ENCODE measurements around the gene NOP14. TPM values are rescaled to one million over a fixed set of nuclear protein-coding genes. Genes with fewer than 3 reads are reported as not detected.
A peak's percentile ranks its signal among the peaks of the same experiment; 100 is the strongest.

The NOP14 gene
- total and polyA plus RNA-seq, 4 donors, result 13.3 to 25.4 (median 19.7) TPM

DNA sequence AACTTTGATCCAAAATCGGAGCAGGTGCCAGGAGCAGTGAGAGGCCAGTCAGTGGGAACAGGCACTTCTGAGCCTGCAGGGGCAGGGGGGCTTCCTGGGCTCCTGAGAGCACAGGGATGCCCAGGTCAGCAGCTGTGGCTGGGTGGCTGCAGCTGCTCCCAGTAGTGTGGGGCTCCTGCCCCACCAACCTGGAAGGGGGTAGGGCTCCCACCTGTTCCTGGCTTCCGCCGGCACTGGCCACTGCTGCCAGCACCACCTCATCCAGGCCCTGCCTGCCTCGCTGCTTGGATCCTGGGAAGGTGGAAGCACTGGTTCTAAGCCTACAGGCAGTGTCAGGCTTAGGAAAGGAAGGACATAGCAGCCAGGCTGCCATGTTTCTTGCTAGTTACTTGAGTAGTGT lies 18.8 kb upstream of the NOP14 start:
- TF ChIP-seq CTCF (IDR thresholded peaks at IDR 0.05; ENCODE audit: control extremely low read depth, extremely low read depth), result no peak
- Histone ChIP-seq H3K9me3 (ENCODE audit: control insufficient read depth in 4 of 4, insufficient read depth in 3 of 4, low read length in 3 of 4) (peaks cover 0 to 12% (median 3%) of the 10 kb centered on the region in 4 donors), H3K36me3 (ENCODE audit: control insufficient read depth in 4 of 4, insufficient read depth in 4 of 4, low read length in 4 of 4) (no peaks in the 10 kb centered on the region), H3K27me3 (ENCODE audit: control insufficient read depth in 3 of 3, insufficient read depth in 3 of 3, low read length in 2 of 3) (no peaks in the 10 kb centered on the region), H3K4me3 (no peak overlapping the region), H3K4me1 (ENCODE audit: control insufficient read depth in 5 of 5, insufficient read depth in 5 of 5, low read length in 5 of 5) (peaks cover 0 to 3% (median 0%) of the 10 kb centered on the region in 5 donors), H3K27ac (ENCODE audit: low read depth in 1 of 2, low read length in 1 of 2) (no peak overlapping the region), H3K9ac (ENCODE audit: insufficient read depth in 1 of 2, low read length in 2 of 2) (no peak overlapping the region)
- DNase-seq (no peak), ATAC-seq (ENCODE audit: insufficient read depth, low FRiP score) (no peak)
- 92 to 95% methylated on average over 4 of the region's 4 CpGs for WGBS, 2 donors

DNA sequence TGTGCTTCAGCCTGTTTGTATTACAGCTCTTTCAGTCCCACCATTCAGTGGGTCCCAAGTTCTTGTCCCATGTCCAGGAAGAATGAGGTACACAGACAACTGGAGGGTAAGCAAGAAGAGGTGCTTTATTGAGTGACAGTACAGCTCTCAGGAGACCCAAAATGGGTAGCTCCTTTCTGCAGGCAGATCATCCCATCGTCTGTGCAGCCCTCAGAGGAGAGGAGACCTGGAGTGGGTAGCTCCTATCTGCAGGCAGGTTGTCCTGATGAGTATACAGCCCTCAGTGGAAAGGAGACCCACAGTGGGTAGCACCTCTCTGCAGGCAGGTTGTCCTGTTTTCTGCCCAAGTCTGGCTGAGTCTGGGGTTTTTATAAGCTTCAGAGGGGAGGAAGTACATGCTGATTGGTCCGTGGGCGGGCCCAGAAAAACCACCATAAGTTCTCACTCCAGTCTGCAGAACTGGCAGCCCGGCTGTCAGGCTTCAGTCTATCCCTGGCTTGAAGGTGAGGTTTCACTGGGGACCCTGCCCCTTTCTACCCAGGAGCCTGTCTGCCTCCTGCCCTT lies 18.1 kb upstream of the NOP14 start:
- Histone ChIP-seq H3K27ac (ENCODE audit: low read depth in 1 of 2, low read length in 1 of 2) (no peak overlapping the region), H3K9me3 (ENCODE audit: control insufficient read depth in 4 of 4, insufficient read depth in 3 of 4, low read length in 3 of 4) (peaks cover 0 to 12% (median 3%) of the 10 kb centered on the region in 4 donors), H3K9ac (ENCODE audit: insufficient read depth in 1 of 2, low read length in 2 of 2) (no peak overlapping the region), H3K4me3 (no peak overlapping the region), H3K27me3 (ENCODE audit: control insufficient read depth in 3 of 3, insufficient read depth in 3 of 3, low read length in 2 of 3) (no peaks in the 10 kb centered on the region), H3K36me3 (ENCODE audit: control insufficient read depth in 4 of 4, insufficient read depth in 4 of 4, low read length in 4 of 4) (no peaks in the 10 kb centered on the region), H3K4me1 (ENCODE audit: control insufficient read depth in 5 of 5, insufficient read depth in 5 of 5, low read length in 5 of 5) (peaks cover 0 to 3% (median 0%) of the 10 kb centered on the region in 5 donors)
- DNase-seq (no peak), ATAC-seq (ENCODE audit: insufficient read depth, low FRiP score) (no peak)
- no peak for TF ChIP-seq CTCF (IDR thresholded peaks at IDR 0.05; ENCODE audit: control extremely low read depth, extremely low read depth)
- WGBS, 2 donors, result 85 to 95% methylated on average over 4 of the region's 4 CpGs

DNA sequence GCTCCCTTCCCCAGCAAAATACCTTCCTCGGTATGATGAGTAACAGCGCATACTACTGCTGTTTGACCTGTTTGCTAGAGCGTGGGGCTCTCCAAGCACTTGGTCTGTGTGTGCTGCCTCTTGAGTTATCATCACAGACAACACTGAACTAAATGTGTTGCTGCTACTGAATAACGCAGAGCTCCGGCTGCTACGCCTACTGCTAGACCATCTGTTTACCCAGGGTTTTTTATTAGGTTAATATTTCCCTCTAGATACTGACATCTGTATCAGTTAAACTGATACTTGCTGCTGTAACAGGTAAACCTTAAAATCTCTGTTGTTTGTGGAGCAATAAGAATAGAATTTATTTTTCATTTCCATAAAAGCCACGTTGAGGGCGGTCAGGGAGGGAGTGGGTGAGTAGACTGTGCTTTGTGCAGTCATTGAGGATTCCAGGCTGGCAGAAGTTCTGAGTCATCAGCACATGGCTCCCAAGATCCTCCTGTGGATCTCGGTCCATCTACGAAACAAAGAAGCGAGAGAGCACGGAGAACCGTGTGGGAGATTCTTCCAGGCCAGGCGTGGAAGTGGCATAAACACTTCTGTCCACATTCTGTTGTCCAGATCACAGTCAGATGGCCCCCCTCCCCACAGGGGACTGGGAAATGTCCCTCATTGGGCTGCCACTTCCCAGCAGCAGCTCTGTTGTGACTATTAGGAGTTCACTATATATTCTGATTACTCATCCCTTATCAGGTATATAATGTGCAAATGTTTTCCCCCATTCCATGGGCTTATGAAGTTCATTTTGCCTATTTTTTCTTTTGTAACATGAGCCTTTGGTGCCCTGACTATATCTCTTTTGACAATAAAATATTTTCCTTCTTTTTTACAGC lies 14.2 kb upstream of the NOP14 start:
- no peak overlapping the region for H3K4me3 ChIP-seq
- no peak for TF ChIP-seq CTCF (IDR thresholded peaks at IDR 0.05; ENCODE audit: control extremely low read depth, extremely low read depth)
- 82 to 86% methylated on average over 14 of the region's 14 CpGs for WGBS, 2 donors
- peak in 1 of 3 donors; percentile 15 for DNase-seq
- H3K27ac ChIP-seq (ENCODE audit: low read depth in 1 of 2, low read length in 1 of 2), result no peak overlapping the region
- H3K9me3 ChIP-seq (ENCODE audit: control insufficient read depth in 4 of 4, insufficient read depth in 3 of 4, low read length in 3 of 4), result peaks cover 0 to 12% (median 3%) of the 10 kb centered on the region in 4 donors
- no peak for ATAC-seq (ENCODE audit: insufficient read depth, low FRiP score)
- H3K4me1 ChIP-seq (ENCODE audit: control insufficient read depth in 5 of 5, insufficient read depth in 5 of 5, low read length in 5 of 5), result peaks cover 0 to 3% (median 0%) of the 10 kb centered on the region in 5 donors
- no peaks in the 10 kb centered on the region for H3K27me3 ChIP-seq (ENCODE audit: control insufficient read depth in 3 of 3, insufficient read depth in 3 of 3, low read length in 2 of 3)
- H3K9ac ChIP-seq (ENCODE audit: insufficient read depth in 1 of 2, low read length in 2 of 2), result no peak overlapping the region
- H3K36me3 ChIP-seq (ENCODE audit: control insufficient read depth in 4 of 4, insufficient read depth in 4 of 4, low read length in 4 of 4), result no peaks in the 10 kb centered on the region
